ENCODE data around the gene AXIN1. TPM values are rescaled to one million over a fixed set of nuclear protein-coding genes. Genes with fewer than 3 reads are reported as not detected.
A peak's percentile ranks its signal among the peaks of the same experiment; 100 is the strongest.

Gene AXIN1
- total and polyA plus RNA-seq, 9 of the 15 experiments (the other 6 are each of a cell fraction or from before 2014, with no cell fraction given) = 0.42 to 58.0 (median 25.9) TPM

- TF ChIP-seq NR2C2 (CRISPR knock-in tag; IDR thresholded peaks at IDR 0.05) (no peak), NR2C2 (tag; IDR thresholded peaks at IDR 0.05) (peak; percentile 86), TRIM24 (IDR thresholded peaks at IDR 0.05) (no peak), ZNF239 (CRISPR knock-in tag; IDR thresholded peaks at IDR 0.05) (no peak), MGA (IDR thresholded peaks at IDR 0.05) (0 out of 2 replicates have a peak, but pooled peaks have one; percentile 42), CBX1 (IDR thresholded peaks at IDR 0.05; ENCODE audit: low read depth) (no peak), TEAD1 (CRISPR knock-in tag; IDR thresholded peaks at IDR 0.05) (no peak), PHF21A (IDR thresholded peaks at IDR 0.05; ENCODE audit: borderline replicate concordance, low read depth) (no peak), ZNF174 (CRISPR knock-in tag; IDR thresholded peaks at IDR 0.05) (no peak)
- TF ChIP-seq, protein P1, sequence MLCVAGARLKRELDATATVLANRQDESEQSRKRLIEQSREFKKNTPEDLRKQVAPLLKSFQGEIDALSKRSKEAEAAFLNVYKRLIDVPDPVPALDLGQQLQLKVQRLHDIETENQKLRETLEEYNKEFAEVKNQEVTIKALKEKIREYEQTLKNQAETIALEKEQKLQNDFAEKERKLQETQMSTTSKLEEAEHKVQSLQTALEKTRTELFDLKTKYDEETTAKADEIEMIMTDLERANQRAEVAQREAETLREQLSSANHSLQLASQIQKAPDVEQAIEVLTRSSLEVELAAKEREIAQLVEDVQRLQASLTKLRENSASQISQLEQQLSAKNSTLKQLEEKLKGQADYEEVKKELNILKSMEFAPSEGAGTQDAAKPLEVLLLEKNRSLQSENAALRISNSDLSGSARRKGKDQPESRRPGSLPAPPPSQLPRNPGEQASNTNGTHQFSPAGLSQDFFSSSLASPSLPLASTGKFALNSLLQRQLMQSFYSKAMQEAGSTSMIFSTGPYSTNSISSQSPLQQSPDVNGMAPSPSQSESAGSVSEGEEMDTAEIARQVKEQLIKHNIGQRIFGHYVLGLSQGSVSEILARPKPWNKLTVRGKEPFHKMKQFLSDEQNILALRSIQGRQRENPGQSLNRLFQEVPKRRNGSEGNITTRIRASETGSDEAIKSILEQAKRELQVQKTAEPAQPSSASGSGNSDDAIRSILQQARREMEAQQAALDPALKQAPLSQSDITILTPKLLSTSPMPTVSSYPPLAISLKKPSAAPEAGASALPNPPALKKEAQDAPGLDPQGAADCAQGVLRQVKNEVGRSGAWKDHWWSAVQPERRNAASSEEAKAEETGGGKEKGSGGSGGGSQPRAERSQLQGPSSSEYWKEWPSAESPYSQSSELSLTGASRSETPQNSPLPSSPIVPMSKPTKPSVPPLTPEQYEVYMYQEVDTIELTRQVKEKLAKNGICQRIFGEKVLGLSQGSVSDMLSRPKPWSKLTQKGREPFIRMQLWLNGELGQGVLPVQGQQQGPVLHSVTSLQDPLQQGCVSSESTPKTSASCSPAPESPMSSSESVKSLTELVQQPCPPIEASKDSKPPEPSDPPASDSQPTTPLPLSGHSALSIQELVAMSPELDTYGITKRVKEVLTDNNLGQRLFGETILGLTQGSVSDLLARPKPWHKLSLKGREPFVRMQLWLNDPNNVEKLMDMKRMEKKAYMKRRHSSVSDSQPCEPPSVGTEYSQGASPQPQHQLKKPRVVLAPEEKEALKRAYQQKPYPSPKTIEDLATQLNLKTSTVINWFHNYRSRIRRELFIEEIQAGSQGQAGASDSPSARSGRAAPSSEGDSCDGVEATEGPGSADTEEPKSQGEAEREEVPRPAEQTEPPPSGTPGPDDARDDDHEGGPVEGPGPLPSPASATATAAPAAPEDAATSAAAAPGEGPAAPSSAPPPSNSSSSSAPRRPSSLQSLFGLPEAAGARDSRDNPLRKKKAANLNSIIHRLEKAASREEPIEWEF (CRISPR knock-in tag; IDR thresholded peaks at IDR 0.05) = no peak
Measured at GRCh38 chr16:252366-253337, 99.9 kb downstream of the AXIN1 start (continued).

Data from K562 (cell line).